ENCODE measurements around the gene TJAP1. TPM values are rescaled to one million over a fixed set of nuclear protein-coding genes. Genes with fewer than 3 reads are reported as not detected.

TJAP1 gene
- total RNA-seq, 2 experiments from 2014 or later, result 30.2 to 32.9 TPM

GRCh38 chr6:43445576-43445975 lies 31.8 kb upstream of the TJAP1 start:
- Mint-ChIP-seq H3K27me3 (no peaks in the 10 kb centered on the region), H3K4me1 (ENCODE audit: low read depth) (no peaks in the 10 kb centered on the region), H3K27ac (no peak overlapping the region), H3K36me3 (ENCODE audit: low read depth) (peaks cover 6% of the 10 kb centered on the region), H3K9me3 (no peaks in the 10 kb centered on the region), H3K4me3 (no peak overlapping the region)
- ATAC-seq (no peak), DNase-seq (no peak)
- CTCF ChIA-PET, result no interaction called here
- intact Hi-C loops (cut with micrococcal nuclease), result no loop called here
- POLR2A ChIA-PET, result no interaction called here
- TF ChIP-seq CTCF (IDR thresholded peaks at IDR 0.05), result no peak

- no peak for TF ChIP-seq CTCF (IDR thresholded peaks at IDR 0.05)
- Mint-ChIP-seq H3K4me1 (ENCODE audit: low read depth) (no peaks in the 10 kb centered on the region), H3K4me3 (no peak overlapping the region), H3K27ac (no peak overlapping the region), H3K27me3 (no peaks in the 10 kb centered on the region), H3K9me3 (no peaks in the 10 kb centered on the region), H3K36me3 (ENCODE audit: low read depth) (peaks cover 5% of the 10 kb centered on the region)
- intact Hi-C loops (cut with micrococcal nuclease), result no loop called here
- ChIA-PET POLR2A (interaction anchor here (0.7 to 1.1 kb wide), 3 partner anchors 8 to 389 kb away, joined by 3 to 4 read pairs (median 3); partner anchors contain the start of genes DLK2, KLC4 and MRPL2), CTCF (no interaction called here)
- ATAC-seq, result no peak
- no peak for DNase-seq
Measured at GRCh38 chr6:43447604-43448003, 29.8 kb upstream of the TJAP1 start.

GRCh38 chr6:43448916-43449315 lies 28.5 kb upstream of the TJAP1 start:
- no peaks in the 10 kb centered on the region for H3K9me3 Mint-ChIP-seq
- POLR2A ChIA-PET, result no interaction called here
- TF ChIP-seq CTCF (IDR thresholded peaks at IDR 0.05), result no peak
- ATAC-seq, result no peak
- intact Hi-C loops (cut with micrococcal nuclease), result no loop called here
- CTCF ChIA-PET, result interaction anchor here (1.2 to 1.5 kb wide), 2 partner anchors 10 to 58 kb away, joined by 5 read pairs; no protein-coding TSS in a partner anchor
- H3K4me3 Mint-ChIP-seq, result no peak overlapping the region
- DNase-seq, result no peak
- H3K4me1 Mint-ChIP-seq (ENCODE audit: low read depth), result no peaks in the 10 kb centered on the region
- H3K36me3 Mint-ChIP-seq (ENCODE audit: low read depth), result peaks cover 6% of the 10 kb centered on the region
- H3K27me3 Mint-ChIP-seq, result no peaks in the 10 kb centered on the region
- H3K27ac Mint-ChIP-seq, result no peak overlapping the region

- ChIA-PET POLR2A (no interaction called here), CTCF (interaction anchor here (1.0 kb wide), 1 partner anchor 56 kb away, joined by 3 read pairs; no protein-coding TSS in a partner anchor)
- Mint-ChIP-seq H3K4me3 (no peak overlapping the region), H3K27me3 (peaks cover 1% of the 10 kb centered on the region), H3K27ac (no peak overlapping the region), H3K4me1 (ENCODE audit: low read depth) (peaks cover 3% of the 10 kb centered on the region), H3K36me3 (ENCODE audit: low read depth) (peaks cover 5% of the 10 kb centered on the region), H3K9me3 (no peaks in the 10 kb centered on the region)
- ATAC-seq, result no peak
- no peak for TF ChIP-seq CTCF (IDR thresholded peaks at IDR 0.05)
- no peak for DNase-seq
- intact Hi-C loops (cut with micrococcal nuclease), result no loop called here
Measured at GRCh38 chr6:43450699-43451131, 26.7 kb upstream of the TJAP1 start.

- POLR2A ChIA-PET, result no interaction called here
Measured at GRCh38 chr6:43451348-43451747, 26.0 kb upstream of the TJAP1 start.

More at GRCh38 chr6:43451348-43451747, 26.0 kb upstream of the TJAP1 start:
- H3K4me3 Mint-ChIP-seq, result no peak overlapping the region
- H3K27ac Mint-ChIP-seq, result no peak overlapping the region
- ATAC-seq, result no peak
- DNase-seq, result no peak
- H3K36me3 Mint-ChIP-seq (ENCODE audit: low read depth), result peaks cover 5% of the 10 kb centered on the region
- TF ChIP-seq CTCF (IDR thresholded peaks at IDR 0.05), result no peak
- intact Hi-C loops (cut with micrococcal nuclease), result no loop called here
- peaks cover 8% of the 10 kb centered on the region for H3K4me1 Mint-ChIP-seq (ENCODE audit: low read depth)
- CTCF ChIA-PET, result interaction anchor here (1.0 kb wide), 1 partner anchor 55 kb away, joined by 3 read pairs; no protein-coding TSS in a partner anchor
- peaks cover 7% of the 10 kb centered on the region for H3K27me3 Mint-ChIP-seq
- H3K9me3 Mint-ChIP-seq, result no peaks in the 10 kb centered on the region
